GM06990 (cell line): ENCODE results near the gene TRAF1.

Experiments used
- DNase-seq: peaks from one replicate; pipeline ENCODE4 v3.0.0-alpha.2; 2011; ENCODE audit not compliant: insufficient read length; ENCODE audit errors: extremely low read depth
- H3K27me3 ChIP-seq: replicated peaks from 2 replicates; pipeline ENCODE4 v1.6.0; 2011; ENCODE audit warnings: low read length; ENCODE audit not compliant: control insufficient read depth, insufficient read depth
- H3K36me3 ChIP-seq: 2 replicates; pipeline ENCODE4 v1.5.1; 2011; ENCODE audit warnings: low read length; ENCODE audit not compliant: control insufficient read depth, insufficient read depth
- H3K4me3 ChIP-seq: replicated peaks from 2 replicates; pipeline ENCODE4 v1.5.1; 2011; ENCODE audit warnings: low read depth, mild to moderate bottlenecking, control low read depth, low read length
- CTCF ChIP-seq: IDR thresholded peaks from 2 replicates; pipeline ENCODE4 v1.5.1; 2011; ENCODE audit warnings: low read length, control low read depth, mild to moderate bottlenecking, inconsistent platforms; ENCODE audit not compliant: insufficient read depth, poor library complexity, severe bottlenecking

TRAF1 gene

GRCh38 chr9:120924698-120925534, 1.7 kb downstream of the TRAF1 start:
- H3K36me3 ChIP-seq, result peaks cover 22% of the 10 kb centered on the region
- DNase-seq, result no peak
- no peaks in the 10 kb centered on the region for H3K27me3 ChIP-seq
- peak overlapping the region; percentile 73 for H3K4me3 ChIP-seq
- TF ChIP-seq CTCF, result no peak

GRCh38 chr9:120923620-120924328, 2.8 kb downstream of the TRAF1 start:
- peak overlapping the region; percentile 73 for H3K4me3 ChIP-seq
- no peaks in the 10 kb centered on the region for H3K27me3 ChIP-seq
- H3K36me3 ChIP-seq, result peaks cover 31% of the 10 kb centered on the region
- no peak for TF ChIP-seq CTCF
- no peak for DNase-seq

- Histone ChIP-seq H3K27me3 (no peaks in the 10 kb centered on the region), H3K36me3 (peaks cover 37% of the 10 kb centered on the region), H3K4me3 (peak overlapping the region; percentile 73)
- TF ChIP-seq CTCF, result no peak
- DNase-seq, result no peak
Measured at GRCh38 chr9:120922404-120923195, 4.0 kb downstream of the TRAF1 start.

- peak overlapping the region; percentile 73 for H3K4me3 ChIP-seq
- DNase-seq, result no peak
- H3K36me3 ChIP-seq, result peaks cover 44% of the 10 kb centered on the region
- no peak for TF ChIP-seq CTCF
- no peaks in the 10 kb centered on the region for H3K27me3 ChIP-seq
Measured at GRCh38 chr9:120921661-120922181, 4.9 kb downstream of the TRAF1 start.

- no peak for TF ChIP-seq CTCF
- peaks cover 44% of the 10 kb centered on the region for H3K36me3 ChIP-seq
- H3K27me3 ChIP-seq, result no peaks in the 10 kb centered on the region
- no peak for DNase-seq
- H3K4me3 ChIP-seq, result peak overlapping the region; percentile 73
Measured at GRCh38 chr9:120920806-120921178, 5.8 kb downstream of the TRAF1 start.
